Activated CD8-positive, alpha-beta memory T cell treated with anti-CD3 and anti-CD28 coated beads, Interleukin-2, amount 50 U/mL, for 48 hours (primary cell): ENCODE measurements around the gene PGAM5.
A peak's percentile ranks its signal among the peaks of the same experiment; 100 is the strongest.
"Not testable (repeated sequence)": the region's sequence is repeated elsewhere in the genome, so short reads cannot be mapped to it uniquely, and the experiment has no call there.

Experiments used
- DNase-seq: peaks from one replicate; pipeline ENCODE4 v3.0.0-alpha.2; 2020

Gene PGAM5

DNA sequence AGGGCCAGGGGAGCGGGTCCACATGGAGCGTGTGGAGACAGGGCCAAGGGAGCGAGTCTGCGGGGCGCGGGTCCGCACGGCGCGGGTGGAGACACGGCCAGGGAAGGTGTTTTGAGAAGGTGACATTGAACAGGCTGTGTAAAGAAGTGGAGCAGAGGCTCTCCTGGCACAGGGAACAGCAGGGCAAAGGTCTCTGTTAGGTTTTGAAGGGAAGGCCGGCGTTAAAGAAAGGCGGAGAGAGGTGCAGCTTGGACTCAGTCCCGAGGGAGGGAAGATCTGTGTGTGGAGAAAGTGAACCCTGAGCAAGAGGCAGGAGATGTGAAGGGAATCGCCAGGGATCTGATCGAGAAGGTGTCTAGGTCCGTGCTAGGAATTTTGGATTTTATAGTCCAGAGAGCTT is 21.4 kb upstream of the PGAM5 start:
- no peak for DNase-seq

DNA sequence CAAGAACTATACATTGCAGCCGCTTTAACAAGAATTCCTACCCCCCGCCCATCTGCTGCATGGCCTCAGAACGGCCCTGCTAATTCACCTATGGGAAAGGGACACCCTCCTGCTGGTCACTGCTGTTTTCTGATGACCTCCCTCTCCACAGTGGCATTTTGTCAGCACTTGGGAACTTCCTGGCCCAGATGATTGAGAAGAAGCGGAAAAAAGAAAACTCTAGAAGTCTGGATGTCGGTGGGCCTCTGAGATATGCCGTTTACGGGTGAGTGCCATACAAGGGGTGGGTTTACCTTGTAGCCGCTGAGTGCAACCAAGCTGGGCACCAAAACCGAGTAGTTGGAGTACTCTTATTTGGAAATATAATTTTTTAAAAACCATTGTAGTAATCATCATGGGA is 20.5 kb upstream of the PGAM5 start:
- DNase-seq = no peak

GRCh38 chr12:132692030-132692429 is 18.6 kb upstream of the PGAM5 start:
- not testable (repeated sequence) for DNase-seq

GRCh38 chr12:132694888-132695287 is 15.8 kb upstream of the PGAM5 start:
- not testable (repeated sequence) for DNase-seq

GRCh38 chr12:132695431-132695830 is 15.2 kb upstream of the PGAM5 start:
- DNase-seq = no peak

GRCh38 chr12:132698341-132698740 is 12.3 kb upstream of the PGAM5 start:
- no peak for DNase-seq

GRCh38 chr12:132700212-132700822 is 10.3 kb upstream of the PGAM5 start:
- no peak for DNase-seq

- no peak for DNase-seq
These were observed 8.0 kb upstream of the PGAM5 start for GRCh38 chr12:132702640-132703039.

GRCh38 chr12:132703641-132704040 is 7.0 kb upstream of the PGAM5 start:
- DNase-seq = no peak

GRCh38 chr12:132707241-132707640 is 3.4 kb upstream of the PGAM5 start:
- DNase-seq = no peak

GRCh38 chr12:132708150-132708549 is 2.5 kb upstream of the PGAM5 start:
- DNase-seq = no peak

GRCh38 chr12:132710043-132710404 is 618 bp upstream of the PGAM5 start:
- DNase-seq = no peak

- DNase-seq = peak; percentile 76
These were observed 620 bp downstream of the PGAM5 start for GRCh38 chr12:132711080-132711843.

- no peak for DNase-seq
These were observed 2.5 kb downstream of the PGAM5 start for GRCh38 chr12:132713123-132713522.

- DNase-seq = no peak
These were observed 5.2 kb downstream of the PGAM5 start for GRCh38 chr12:132715874-132716273.

- DNase-seq = no peak
These were observed 5.7 kb downstream of the PGAM5 start for GRCh38 chr12:132716356-132716755.

- no peak for DNase-seq
These were observed 6.4 kb downstream of the PGAM5 start for GRCh38 chr12:132717011-132717410.

- no peak for DNase-seq
These were observed 7.1 kb downstream of the PGAM5 start for GRCh38 chr12:132717531-132718387.

DNA sequence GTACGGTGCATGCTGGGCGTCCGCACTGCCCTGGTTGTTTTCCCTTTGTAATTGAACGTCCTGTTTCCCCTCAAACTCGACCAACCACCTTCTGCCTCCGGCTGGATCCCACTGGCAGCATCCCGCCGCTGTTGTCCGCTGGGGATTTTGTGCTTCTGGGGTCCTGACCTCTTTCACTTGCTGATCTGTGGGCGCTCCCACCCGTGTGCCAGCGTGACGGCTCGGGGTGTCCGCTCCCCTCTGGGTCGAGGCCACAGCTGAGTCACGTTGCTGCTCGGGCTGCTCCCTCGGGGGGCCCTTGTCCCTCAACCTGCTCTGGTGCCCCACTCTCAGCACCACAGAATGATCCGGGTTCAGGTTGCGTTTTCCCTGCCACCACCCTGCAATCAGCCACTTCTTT is 8.0 kb downstream of the PGAM5 start:
- DNase-seq = no peak

GRCh38 chr12:132719141-132719953 is 8.7 kb downstream of the PGAM5 start:
- DNase-seq = no peak

DNA sequence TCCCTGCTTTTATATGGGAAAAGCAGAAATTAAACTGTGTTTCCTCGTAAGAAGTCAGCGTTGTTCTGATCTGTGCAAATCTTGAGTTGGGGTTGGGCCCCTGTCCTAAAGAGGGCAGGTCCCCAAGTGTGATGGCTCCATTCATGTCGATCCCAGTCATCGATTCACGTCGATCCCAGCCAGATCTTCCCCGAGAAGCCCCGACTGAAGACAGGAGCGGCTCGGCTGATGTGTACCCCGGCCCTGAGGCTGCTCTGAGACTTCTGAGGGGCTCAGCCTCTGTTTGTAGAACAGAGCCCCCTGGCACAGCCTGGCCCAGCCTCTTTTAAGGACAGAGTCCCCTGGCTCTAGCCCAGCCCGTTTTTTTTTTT is 9.3 kb downstream of the PGAM5 start:
- no peak for DNase-seq

DNA sequence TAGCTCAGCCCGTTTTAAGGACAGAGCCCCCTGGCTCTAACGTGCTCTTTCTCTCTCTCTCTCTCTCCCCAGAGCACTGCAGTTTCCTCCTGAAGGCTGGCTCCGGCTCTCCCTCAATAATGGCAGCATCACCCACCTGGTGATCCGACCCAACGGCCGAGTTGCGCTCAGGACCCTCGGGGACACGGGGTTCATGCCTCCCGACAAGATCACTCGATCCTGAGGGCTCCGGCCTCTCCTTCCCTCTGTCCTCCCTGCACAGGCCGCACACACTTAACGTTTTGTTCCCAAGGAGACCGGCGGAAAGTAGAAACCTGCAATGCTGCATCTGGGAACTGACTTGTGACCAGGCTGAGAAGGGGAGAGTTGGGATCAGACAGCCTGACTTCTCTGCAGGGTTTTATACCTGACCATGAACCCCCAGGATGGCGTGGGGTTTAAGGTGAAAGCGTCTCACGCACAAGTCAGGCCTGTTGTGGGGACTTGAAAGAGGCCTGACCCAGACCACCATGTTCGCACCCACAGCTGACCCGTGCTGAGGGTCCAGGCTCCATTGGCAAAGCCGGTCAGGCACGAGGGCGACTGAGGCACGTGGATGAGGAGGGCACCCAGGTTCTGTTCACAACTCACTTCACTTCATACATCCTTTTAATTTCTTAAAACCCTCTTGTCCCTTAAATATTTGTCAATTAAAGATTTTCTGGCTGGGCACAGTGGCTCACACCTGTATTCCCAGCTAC is 10.1 kb downstream of the PGAM5 start:
- no peak for DNase-seq
